ENCODE results near the gene CENPO. TPM values are rescaled to one million over a fixed set of nuclear protein-coding genes. Genes with fewer than 3 reads are reported as not detected.

CENPO gene
- total RNA-seq, 1 experiment from 2014 or later: 54.8 TPM

- Mint-ChIP-seq H3K9me3 (ENCODE audit: unreplicated experiment) (peaks cover 10% of the 10 kb centered on the region), H3K27ac (ENCODE audit: unreplicated experiment) (no peak overlapping the region), H3K4me1 (ENCODE audit: low read depth, unreplicated experiment) (no peaks in the 10 kb centered on the region), H3K27me3 (ENCODE audit: insufficient read depth, unreplicated experiment) (no peaks in the 10 kb centered on the region), H3K4me3 (ENCODE audit: unreplicated experiment) (no peak overlapping the region), H3K36me3 (ENCODE audit: insufficient read depth, unreplicated experiment) (peaks cover 5% of the 10 kb centered on the region)
- DNase-seq: no peak
- no peaks in the 10 kb centered on the region for H3K36me3 ChIP-seq (ENCODE audit: control insufficient read depth, insufficient read depth, low read length)
- POLR2A ChIA-PET: no interaction called here
- CTCF ChIA-PET: no interaction called here
- no peak for TF ChIP-seq CTCF (IDR thresholded peaks at IDR 0.05; ENCODE audit: insufficient read depth in 1 of 2, low read depth in 1 of 2, low read length in 1 of 2, severe bottlenecking in 1 of 2, unreplicated experiment in 1 of 2)
- H3K27me3 ChIP-seq (replicated peaks; ENCODE audit: control insufficient read depth, insufficient read depth, low read length): no peaks in the 10 kb centered on the region
- no TSS peak for BruUV-seq (replicated peaks)
- no peak overlapping the region for H3K4me3 ChIP-seq (ENCODE audit: low read depth, low read length)
- intact Hi-C loops (cut with micrococcal nuclease; ENCODE audit: unreplicated experiment): no loop called here
- peaks cover 13% of the 10 kb centered on the region for H3K4me1 ChIP-seq
- H3K9me3 ChIP-seq: peaks cover 14% of the 10 kb centered on the region
These were observed 9.6 kb upstream of the CENPO start for GRCh38 chr2:24783641-24784040.

GRCh38 chr2:24785671-24786321, 7.4 kb upstream of the CENPO start:
- no peak for TF ChIP-seq CTCF (IDR thresholded peaks at IDR 0.05; ENCODE audit: insufficient read depth in 1 of 2, low read depth in 1 of 2, low read length in 1 of 2, severe bottlenecking in 1 of 2, unreplicated experiment in 1 of 2)
- H3K4me1 Mint-ChIP-seq (ENCODE audit: low read depth, unreplicated experiment): no peaks in the 10 kb centered on the region
- H3K4me1 ChIP-seq: peaks cover under 1% of the 10 kb centered on the region; the same call in 1 of the 2 replicates
- ChIA-PET CTCF (no interaction called here), POLR2A (interaction anchor here (0.5 kb wide), 1 partner anchor 35 kb away, joined by 5 read pairs; no protein-coding TSS in a partner anchor)
- H3K36me3 ChIP-seq (ENCODE audit: control insufficient read depth, insufficient read depth, low read length): no peaks in the 10 kb centered on the region
- H3K36me3 Mint-ChIP-seq (ENCODE audit: insufficient read depth, unreplicated experiment): peaks cover 11% of the 10 kb centered on the region
- no peak overlapping the region for H3K4me3 Mint-ChIP-seq (ENCODE audit: unreplicated experiment)
- no peaks in the 10 kb centered on the region for H3K27me3 ChIP-seq (replicated peaks; ENCODE audit: control insufficient read depth, insufficient read depth, low read length)
- H3K27ac Mint-ChIP-seq (ENCODE audit: unreplicated experiment): no peak overlapping the region
- no peak for DNase-seq
- H3K9me3 ChIP-seq: peaks cover 8% of the 10 kb centered on the region; the same call in 1 of the 2 replicates
- H3K4me3 ChIP-seq (ENCODE audit: low read depth, low read length): no peak overlapping the region
- no TSS peak for BruUV-seq (replicated peaks)
- no peaks in the 10 kb centered on the region for H3K27me3 Mint-ChIP-seq (ENCODE audit: insufficient read depth, unreplicated experiment)
- intact Hi-C loops (cut with micrococcal nuclease; ENCODE audit: unreplicated experiment): no loop called here
- H3K9me3 Mint-ChIP-seq (ENCODE audit: unreplicated experiment): peaks cover 7% of the 10 kb centered on the region

- Mint-ChIP-seq H3K9me3 (ENCODE audit: unreplicated experiment) (no peaks in the 10 kb centered on the region), H3K36me3 (ENCODE audit: insufficient read depth, unreplicated experiment) (peaks cover 8% of the 10 kb centered on the region), H3K27me3 (ENCODE audit: insufficient read depth, unreplicated experiment) (no peaks in the 10 kb centered on the region), H3K4me1 (ENCODE audit: low read depth, unreplicated experiment) (peaks cover 5% of the 10 kb centered on the region), H3K27ac (ENCODE audit: unreplicated experiment) (no peak overlapping the region), H3K4me3 (ENCODE audit: unreplicated experiment) (no peak overlapping the region)
- no peak overlapping the region for H3K4me3 ChIP-seq (ENCODE audit: low read depth, low read length)
- TF ChIP-seq CTCF (IDR thresholded peaks at IDR 0.05; ENCODE audit: insufficient read depth in 1 of 2, low read depth in 1 of 2, low read length in 1 of 2, severe bottlenecking in 1 of 2, unreplicated experiment in 1 of 2): no peak
- CTCF ChIA-PET: no interaction called here
- no peaks in the 10 kb centered on the region for H3K36me3 ChIP-seq (ENCODE audit: control insufficient read depth, insufficient read depth, low read length)
- no TSS peak for BruUV-seq (replicated peaks)
- H3K4me1 ChIP-seq: peaks cover 14% of the 10 kb centered on the region
- DNase-seq: no peak
- no peaks in the 10 kb centered on the region for H3K27me3 ChIP-seq (replicated peaks; ENCODE audit: control insufficient read depth, insufficient read depth, low read length)
- intact Hi-C loops (cut with micrococcal nuclease; ENCODE audit: unreplicated experiment): no loop called here
- H3K9me3 ChIP-seq: peaks cover 8% of the 10 kb centered on the region; the same call in 1 of the 2 replicates
- POLR2A ChIA-PET: interaction anchor here (0.5 kb wide), 1 partner anchor 34 kb away, joined by 12 read pairs; no protein-coding TSS in a partner anchor
These were observed 5.7 kb upstream of the CENPO start for GRCh38 chr2:24787532-24787931.

Data from Caco-2 (cell line).